Uterus (tissue), 2 donors: ENCODE results near the gene OARD1.

Source experiments
- POLR2A ChIP-seq, 2 donors: fragments of 450-650 bp; IDR thresholded peaks; one replicate each; pipeline ENCODE4 v1.6.1; 2016; ENCODE audit warnings: antibody characterized with exemption in 2 of 2, mild to moderate bottlenecking in 1 of 2, moderate library complexity in 1 of 2
- TF ChIP-seq, protein P1 (sequence below), 4 experiments: fragments of 200-600 bp in 2 of 4; fragments of 450-650 bp in 2 of 4; sonication (generic) in 2 of 4; IDR thresholded peaks; one replicate each; pipeline ENCODE4 v1.5.1; 2016 to 2019; ENCODE audit warnings: antibody characterized with exemption in 4 of 4, mild to moderate bottlenecking in 2 of 4, moderate library complexity in 1 of 4

DNA sequence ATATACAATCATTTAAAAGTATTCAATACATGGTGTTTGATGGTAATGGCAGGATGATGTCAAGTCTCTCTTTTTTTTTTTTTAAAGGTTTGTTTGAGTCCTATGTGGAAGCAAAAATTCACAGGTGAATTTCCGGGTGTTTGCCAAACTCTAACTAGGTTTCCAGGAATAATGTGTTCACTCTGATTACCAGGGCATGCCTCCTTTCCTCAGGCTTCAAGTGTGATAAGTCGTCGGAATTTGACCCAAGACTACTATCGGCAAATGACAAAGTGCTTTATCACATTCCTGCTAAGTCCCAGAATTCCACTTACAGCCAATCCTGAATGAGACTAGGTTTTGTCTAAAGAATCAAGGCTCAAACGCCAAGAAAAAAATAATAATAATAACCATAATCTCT, 7.3 kb downstream of the OARD1 start:
- TF ChIP-seq, protein P1, sequence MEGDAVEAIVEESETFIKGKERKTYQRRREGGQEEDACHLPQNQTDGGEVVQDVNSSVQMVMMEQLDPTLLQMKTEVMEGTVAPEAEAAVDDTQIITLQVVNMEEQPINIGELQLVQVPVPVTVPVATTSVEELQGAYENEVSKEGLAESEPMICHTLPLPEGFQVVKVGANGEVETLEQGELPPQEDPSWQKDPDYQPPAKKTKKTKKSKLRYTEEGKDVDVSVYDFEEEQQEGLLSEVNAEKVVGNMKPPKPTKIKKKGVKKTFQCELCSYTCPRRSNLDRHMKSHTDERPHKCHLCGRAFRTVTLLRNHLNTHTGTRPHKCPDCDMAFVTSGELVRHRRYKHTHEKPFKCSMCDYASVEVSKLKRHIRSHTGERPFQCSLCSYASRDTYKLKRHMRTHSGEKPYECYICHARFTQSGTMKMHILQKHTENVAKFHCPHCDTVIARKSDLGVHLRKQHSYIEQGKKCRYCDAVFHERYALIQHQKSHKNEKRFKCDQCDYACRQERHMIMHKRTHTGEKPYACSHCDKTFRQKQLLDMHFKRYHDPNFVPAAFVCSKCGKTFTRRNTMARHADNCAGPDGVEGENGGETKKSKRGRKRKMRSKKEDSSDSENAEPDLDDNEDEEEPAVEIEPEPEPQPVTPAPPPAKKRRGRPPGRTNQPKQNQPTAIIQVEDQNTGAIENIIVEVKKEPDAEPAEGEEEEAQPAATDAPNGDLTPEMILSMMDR (IDR thresholded peaks at IDR 0.05): no peak
- no peak for TF ChIP-seq POLR2A (IDR thresholded peaks at IDR 0.05)
